Measurements from ENCODE around the gene ZNF784. TPM values are rescaled to one million over a fixed set of nuclear protein-coding genes. Genes with fewer than 3 reads are reported as not detected.

Gene ZNF784
- total RNA-seq (1 to 10 TPM; 8.1 to 9.2 TPM), polyA plus RNA-seq (1 to 10 TPM in 2 of 3 donors, under 1 TPM in 1; 0.64 to 1.4 (median 1.1) TPM), total RNA-seq (3.4 to 18.0 (median 6.6) reads per million in 6 experiments)

- peak; percentile 60 for ATAC-seq
- peak; percentile 87 to 97 (median 95) for DNase-seq
- H3K27me3 Mint-ChIP-seq, result no peaks in the 10 kb centered on the region
- peaks cover 26 to 65% (median 56%) of the 10 kb centered on the region in 4 donors for H3K4me1 Mint-ChIP-seq
- peaks cover 0 to 2% (median 0%) of the 10 kb centered on the region in 9 donors for H3K9me3 Mint-ChIP-seq
- H3K4me3 Mint-ChIP-seq, result peak within 1 kb of the TSS; percentile 85 to 97 (median 89)
- POLR2A ChIA-PET, result interaction anchor here (0.6 to 6.0 kb wide), 15 partner anchors 9 to 370 kb away, joined by 3 to 76 read pairs (median 7); partner anchors contain the start of genes FIZ1, HSPBP1, ISOC2 and U2AF2
- H3K36me3 Mint-ChIP-seq, result no peaks in the 10 kb centered on the region
- peak within 1 kb of the TSS; percentile 81 to 99 (median 98) for H3K27ac Mint-ChIP-seq
Measured at GRCh38 chr19:55624109-55625003, at the start of gene ZNF784. Gene ZNF784 (minus strand): TSS chr19:55624566. CDS start chr19:55624561, 5 bp downstream.

- no peaks in the 10 kb centered on the region for H3K27me3 Mint-ChIP-seq
Measured at GRCh38 chr19:55673889-55674288, 49.5 kb upstream of the ZNF784 start.

DNA sequence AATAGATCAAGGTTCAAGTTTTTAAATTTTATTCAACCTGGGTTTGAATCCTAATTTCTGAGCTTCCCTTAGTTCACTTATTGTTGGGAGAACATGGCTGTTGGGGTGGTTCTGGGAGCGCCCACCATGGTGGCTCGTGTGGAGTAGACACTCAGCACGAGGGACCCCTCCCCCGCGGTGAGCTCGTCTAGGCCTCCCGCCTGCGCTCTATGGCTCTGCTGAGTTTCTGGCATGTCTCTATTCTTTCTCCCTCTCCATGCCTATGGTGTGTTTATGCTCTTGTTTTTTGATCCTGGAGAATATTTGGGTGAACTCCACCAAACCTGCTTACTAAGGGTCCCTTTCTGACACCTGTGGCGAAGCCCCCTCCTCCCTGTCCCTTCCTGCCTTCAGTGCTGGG is 49.1 kb upstream of the ZNF784 start:
- Mint-ChIP-seq H3K27ac (peak overlapping the region; percentile 8 to 93 (median 81)), H3K4me3 (peak overlapping the region in 9 of 10 donors; percentile 1 to 50 (median 42)), H3K9me3 (no peaks in the 10 kb centered on the region), H3K36me3 (peaks cover 2 to 63% (median 4%) of the 10 kb centered on the region in 3 donors), H3K4me1 (peaks cover 33 to 71% (median 63%) of the 10 kb centered on the region in 4 donors), H3K27me3 (no peaks in the 10 kb centered on the region)
- no peak for ATAC-seq
- POLR2A ChIA-PET, result interaction anchor here (0.6 to 1.1 kb wide), 6 partner anchors 16 to 266 kb away, joined by 3 to 5 read pairs (median 3); partner anchors contain the start of gene UBE2S
- DNase-seq, result no peak

More at GRCh38 chr19:55673889-55674288, 49.5 kb upstream of the ZNF784 start:
- Mint-ChIP-seq H3K27ac (peak overlapping the region in 9 of 10 donors; percentile 58 to 93 (median 89)), H3K4me3 (peak overlapping the region; percentile 1 to 98 (median 42)), H3K36me3 (peaks cover 2 to 63% (median 4%) of the 10 kb centered on the region in 3 donors), H3K4me1 (peaks cover 37 to 75% (median 66%) of the 10 kb centered on the region in 4 donors), H3K9me3 (no peaks in the 10 kb centered on the region)
- DNase-seq (no peak), ATAC-seq (no peak)
- POLR2A ChIA-PET, result interaction anchor here (0.7 to 1.5 kb wide), 5 partner anchors 17 to 73 kb away, joined by 3 to 8 read pairs (median 4); partner anchors contain the start of gene U2AF2

GRCh38 chr19:55672418-55672817 is 48.1 kb upstream of the ZNF784 start:
- peaks cover 0 to 65% (median 4%) of the 10 kb centered on the region in 3 donors for H3K36me3 Mint-ChIP-seq

DNA sequence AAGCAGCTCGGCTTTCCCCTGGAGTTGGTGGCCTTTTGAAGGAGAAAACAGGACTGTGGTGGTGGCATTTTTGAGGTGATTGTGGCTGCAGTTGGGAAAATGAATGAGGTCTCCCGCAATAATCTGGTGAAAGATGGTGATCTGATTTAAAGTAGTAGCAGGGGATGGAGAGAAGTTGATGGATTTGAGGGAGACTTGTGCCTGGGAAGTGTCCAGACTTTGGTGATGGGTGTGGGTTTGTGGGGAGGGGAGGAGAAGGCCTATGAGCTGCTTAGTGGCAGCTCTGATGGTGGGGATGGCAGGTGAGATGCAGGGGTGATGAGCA is 46.6 kb upstream of the ZNF784 start:
- no peak for DNase-seq
- Mint-ChIP-seq H3K36me3 (peaks cover 4 to 79% (median 4%) of the 10 kb centered on the region in 3 donors), H3K4me3 (peak overlapping the region in 1 of 10 donors; percentile 7), H3K27ac (peak overlapping the region in 5 of 10 donors; percentile 46 to 62 (median 57)), H3K27me3 (no peaks in the 10 kb centered on the region), H3K9me3 (no peaks in the 10 kb centered on the region), H3K4me1 (peaks cover 19 to 57% (median 48%) of the 10 kb centered on the region in 4 donors)
- POLR2A ChIA-PET, result interaction anchor here (1.0 to 1.6 kb wide), 4 partner anchors 14 to 39 kb away, joined by 3 to 8 read pairs (median 6); partner anchors contain the start of gene U2AF2
- no peak for ATAC-seq

More at GRCh38 chr19:55672418-55672817, 48.1 kb upstream of the ZNF784 start:
- H3K4me3 Mint-ChIP-seq, result peak overlapping the region in 3 of 10 donors; percentile 3 to 39 (median 29)
- no peak for ATAC-seq
- no peak for DNase-seq
- POLR2A ChIA-PET, result interaction anchor here (1.2 kb wide), 1 partner anchor 19 kb away, joined by 3 read pairs; no protein-coding TSS in a partner anchor
- H3K9me3 Mint-ChIP-seq, result no peaks in the 10 kb centered on the region
- H3K27ac Mint-ChIP-seq, result peak overlapping the region in 9 of 10 donors; percentile 22 to 90 (median 66)
- peaks cover 26 to 68% (median 57%) of the 10 kb centered on the region in 4 donors for H3K4me1 Mint-ChIP-seq
- no peaks in the 10 kb centered on the region for H3K27me3 Mint-ChIP-seq

DNA sequence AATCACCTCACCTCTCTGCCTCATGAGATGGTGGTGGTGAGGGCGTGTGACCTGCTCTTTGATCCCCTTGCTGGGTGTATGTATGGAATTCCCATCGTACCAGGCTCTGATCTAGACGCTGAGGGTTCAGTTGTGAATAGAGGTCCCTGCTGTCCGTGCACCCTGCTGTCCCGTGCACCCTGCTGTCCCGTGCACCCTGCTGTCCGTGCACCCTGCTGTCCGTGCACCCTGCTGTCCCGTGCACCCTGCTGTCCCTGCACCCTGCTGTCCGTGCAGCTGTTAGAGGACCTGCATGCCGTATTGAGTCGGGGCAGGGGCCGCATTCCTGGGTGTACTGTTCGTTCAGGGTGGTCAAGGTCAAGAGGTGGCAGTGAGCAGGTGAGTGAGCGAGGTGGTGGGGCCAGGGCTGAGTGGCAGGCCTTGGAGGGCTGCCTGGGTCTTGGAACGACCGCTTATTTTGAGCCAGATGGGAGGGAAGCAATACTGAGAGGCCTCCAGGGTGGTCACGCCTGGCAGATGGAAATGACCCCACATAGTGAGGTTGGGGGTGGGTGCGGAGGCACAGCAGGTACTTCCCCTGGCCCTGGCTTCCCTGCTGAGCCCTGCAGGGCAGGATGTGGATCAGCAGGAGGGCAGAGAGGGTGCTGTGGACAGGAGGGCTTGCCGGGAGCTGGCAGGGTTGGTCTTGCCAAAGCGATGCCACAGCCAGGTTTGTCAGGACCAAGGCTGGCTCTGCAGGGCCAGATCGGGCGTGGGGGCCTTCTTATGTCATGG is 46.1 kb upstream of the ZNF784 start:
- POLR2A ChIA-PET, result interaction anchor here (1.0 to 1.6 kb wide), 5 partner anchors 12 to 38 kb away, joined by 3 to 8 read pairs (median 6); partner anchors contain the start of gene U2AF2
- H3K27me3 Mint-ChIP-seq, result no peaks in the 10 kb centered on the region
- peaks cover 2 to 84% (median 4%) of the 10 kb centered on the region in 3 donors for H3K36me3 Mint-ChIP-seq
- peak overlapping the region in 6 of 10 donors; percentile 34 to 75 (median 58) for H3K27ac Mint-ChIP-seq
- no peak for DNase-seq
- peak overlapping the region in 3 of 10 donors; percentile 12 to 26 (median 14) for H3K4me3 Mint-ChIP-seq
- H3K4me1 Mint-ChIP-seq, result peaks cover 14 to 54% (median 43%) of the 10 kb centered on the region in 4 donors
- no peaks in the 10 kb centered on the region for H3K9me3 Mint-ChIP-seq
- no peak for ATAC-seq

DNA sequence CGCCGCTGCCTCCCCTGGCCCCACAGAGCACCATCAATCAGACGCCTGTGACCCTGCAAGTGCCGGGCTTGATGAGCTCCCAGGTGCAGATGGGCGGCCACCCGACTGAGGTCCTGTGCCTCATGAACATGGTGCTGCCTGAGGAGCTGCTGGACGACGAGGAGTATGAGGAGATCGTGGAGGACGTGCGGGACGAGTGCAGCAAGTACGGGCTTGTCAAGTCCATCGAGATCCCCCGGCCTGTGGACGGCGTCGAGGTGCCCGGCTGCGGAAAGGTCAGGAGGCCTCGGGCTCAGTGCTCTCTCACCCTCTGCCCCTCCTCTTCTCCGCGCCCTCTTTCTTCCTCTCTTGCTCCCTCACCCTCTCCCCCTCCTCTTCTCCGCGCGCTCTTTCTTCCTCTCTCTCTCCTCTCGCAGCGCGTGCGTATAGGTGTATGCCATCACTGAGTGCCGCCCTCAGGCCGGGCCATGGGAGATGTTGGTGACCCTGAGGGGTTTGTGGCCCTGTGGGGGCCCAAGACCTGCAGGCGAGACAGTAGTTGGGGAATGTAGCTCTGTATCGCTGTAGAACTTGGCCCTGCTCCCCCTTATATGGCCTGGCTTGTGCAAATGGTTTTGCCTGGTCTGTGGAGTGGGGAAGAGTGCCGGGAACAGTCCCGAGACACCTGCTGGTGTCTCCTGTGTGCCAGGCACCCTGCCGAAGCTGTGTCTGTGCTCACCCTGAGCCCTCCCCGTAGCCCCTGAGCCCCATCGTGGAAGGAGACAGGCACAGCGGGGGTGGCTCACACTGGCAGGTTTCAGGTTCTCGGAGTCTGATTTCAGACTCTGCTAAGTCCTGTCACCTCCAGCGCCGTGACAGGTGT is 45.3 kb upstream of the ZNF784 start:
- POLR2A ChIA-PET, result interaction anchor here (1.5 kb wide), 1 partner anchor 11 kb away, joined by 4 read pairs; no protein-coding TSS in a partner anchor
- Mint-ChIP-seq H3K4me1 (peaks cover 13 to 55% (median 42%) of the 10 kb centered on the region in 4 donors), H3K36me3 (peaks cover 0 to 89% (median 4%) of the 10 kb centered on the region in 3 donors), H3K27me3 (no peaks in the 10 kb centered on the region), H3K27ac (peak overlapping the region in 1 of 10 donors; percentile 33), H3K9me3 (no peaks in the 10 kb centered on the region), H3K4me3 (peak overlapping the region in 1 of 10 donors; percentile 14)
- no peak for ATAC-seq
- no peak for DNase-seq

DNA sequence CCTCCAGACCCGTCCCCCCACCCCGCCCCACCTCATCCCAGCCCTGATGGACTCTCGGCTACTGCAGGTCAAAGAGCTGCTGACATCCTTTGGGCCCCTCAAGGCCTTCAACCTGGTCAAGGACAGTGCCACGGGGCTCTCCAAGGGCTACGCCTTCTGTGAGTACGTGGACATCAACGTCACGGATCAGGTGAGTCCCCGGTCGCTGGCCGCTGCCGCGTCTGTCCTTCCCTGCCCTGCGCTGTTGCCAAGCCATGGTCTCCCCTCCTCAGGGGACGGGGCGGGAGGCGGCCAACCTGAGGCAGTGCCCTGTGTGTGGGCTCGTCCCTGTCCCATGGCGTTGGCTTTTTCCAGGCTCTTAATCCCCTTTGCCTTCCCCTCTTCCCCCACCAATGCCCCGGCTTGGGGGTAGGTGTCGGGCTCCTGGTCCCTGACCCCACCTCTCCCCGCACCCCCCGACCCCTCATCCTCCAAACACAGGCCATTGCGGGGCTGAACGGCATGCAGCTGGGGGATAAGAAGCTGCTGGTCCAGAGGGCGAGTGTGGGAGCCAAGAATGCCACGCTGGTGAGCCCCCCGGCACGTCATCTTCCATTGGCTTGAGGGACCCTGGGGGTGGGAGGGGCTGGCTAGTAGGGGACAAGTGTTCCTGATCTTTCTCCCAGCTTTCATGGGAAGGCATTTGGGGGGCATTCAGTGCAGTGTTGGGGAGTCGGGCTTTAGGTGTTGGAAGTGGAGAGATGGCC is 44.4 kb upstream of the ZNF784 start:
- Mint-ChIP-seq H3K36me3 (peaks cover 0 to 92% (median 4%) of the 10 kb centered on the region in 3 donors), H3K9me3 (no peaks in the 10 kb centered on the region), H3K27ac (no peak overlapping the region), H3K4me1 (peaks cover 13 to 56% (median 36%) of the 10 kb centered on the region in 4 donors), H3K27me3 (no peaks in the 10 kb centered on the region), H3K4me3 (no peak overlapping the region)
- POLR2A ChIA-PET, result interaction anchor here (1.5 kb wide), 1 partner anchor 11 kb away, joined by 4 read pairs; no protein-coding TSS in a partner anchor
- ATAC-seq (no peak), DNase-seq (no peak)

DNA sequence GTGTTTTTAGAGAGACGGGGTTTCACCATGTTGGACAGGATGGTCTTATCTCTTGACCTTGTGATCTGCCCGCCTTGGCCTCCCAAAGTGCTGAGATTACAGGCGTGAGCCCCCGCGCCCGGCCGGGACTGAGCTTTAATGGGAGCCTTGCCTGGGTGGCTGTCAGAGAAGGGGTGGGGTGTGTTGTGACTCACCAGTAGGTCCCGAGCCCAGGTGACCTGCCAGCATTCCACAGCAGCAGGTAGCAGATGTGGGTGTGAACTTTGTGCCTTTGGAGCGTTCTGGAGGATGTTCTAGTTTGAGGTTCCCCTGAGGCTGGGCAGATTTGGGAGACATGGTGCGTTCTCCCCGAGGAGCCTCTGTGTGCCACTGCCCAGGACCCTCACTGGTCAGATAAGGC is 43.6 kb upstream of the ZNF784 start:
- Mint-ChIP-seq H3K27ac (no peak overlapping the region), H3K36me3 (peaks cover 0 to 92% (median 4%) of the 10 kb centered on the region in 3 donors), H3K27me3 (no peaks in the 10 kb centered on the region), H3K4me1 (peaks cover 18 to 57% (median 34%) of the 10 kb centered on the region in 4 donors), H3K4me3 (no peak overlapping the region), H3K9me3 (no peaks in the 10 kb centered on the region)
- no peak for DNase-seq
- POLR2A ChIA-PET, result interaction anchor here (1.1 to 2.4 kb wide), 2 partner anchors 10 to 18 kb away, joined by 3 to 8 read pairs; no protein-coding TSS in a partner anchor
- no peak for ATAC-seq

DNA sequence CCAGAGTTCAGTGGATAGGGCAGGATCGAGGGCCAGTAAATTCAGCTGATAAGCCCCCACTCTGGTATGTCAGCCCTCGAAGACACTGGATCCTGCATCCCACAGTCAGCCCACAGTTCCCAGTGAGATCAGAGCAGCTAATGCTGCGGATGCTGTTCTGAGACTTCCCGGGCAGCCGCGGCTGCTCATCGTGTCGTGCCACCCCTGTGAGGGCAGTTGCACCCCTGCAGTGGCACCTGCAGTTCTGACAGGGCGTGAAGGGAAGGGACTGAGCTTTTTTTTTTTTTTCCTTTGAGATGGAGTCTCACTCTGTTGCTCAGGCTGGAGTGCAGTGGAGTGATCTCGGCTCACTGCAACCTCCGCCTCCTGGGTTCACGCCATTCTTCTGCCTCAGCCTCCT is 43.1 kb upstream of the ZNF784 start:
- DNase-seq (no peak), ATAC-seq (no peak)
- Mint-ChIP-seq H3K27me3 (no peaks in the 10 kb centered on the region), H3K27ac (no peak overlapping the region), H3K9me3 (no peaks in the 10 kb centered on the region), H3K4me3 (no peak overlapping the region), H3K36me3 (peaks cover 3 to 93% (median 7%) of the 10 kb centered on the region in 3 donors), H3K4me1 (peaks cover 22 to 61% (median 39%) of the 10 kb centered on the region in 4 donors)
- POLR2A ChIA-PET, result interaction anchor here (1.1 to 2.4 kb wide), 2 partner anchors 10 to 17 kb away, joined by 3 to 8 read pairs; no protein-coding TSS in a partner anchor
